Measurements from ENCODE around the gene CARNS1. TPM values are rescaled to one million over a fixed set of nuclear protein-coding genes. Genes with fewer than 3 reads are reported as not detected.

CARNS1 gene
- total and polyA plus RNA-seq, 9 of the 15 experiments (the other 6 are each of a cell fraction or from before 2014, with no cell fraction given), result 0.01 to 0.18 (median 0.06) TPM; not detected in 3

GRCh38 chr11:67411785-67412152 lies 3.7 kb upstream of the CARNS1 start (continued):
- no peak for TF ChIP-seq ZNF318 (IDR thresholded peaks at IDR 0.05; ENCODE audit: borderline replicate concordance in 1 of 2, low read depth in 1 of 2)
- TF ChIP-seq MAX (CRISPR knock-in tag; IDR thresholded peaks at IDR 0.05), result peak; percentile 21; the same call in 1 of the 2 replicates
- no peak for TF ChIP-seq POLR2B (IDR thresholded peaks at IDR 0.05; ENCODE audit: low read depth, partially characterized antibody)
- TF ChIP-seq ZBTB49 (CRISPR knock-in tag; IDR thresholded peaks at IDR 0.05; ENCODE audit: borderline replicate concordance), result no peak
- TF ChIP-seq POU5F1 (IDR thresholded peaks at IDR 0.05; ENCODE audit: borderline replicate concordance, low read depth, low read length, partially characterized antibody), result no peak
- TF ChIP-seq BACH1 (tag; IDR thresholded peaks at IDR 0.05), result no peak
- TF ChIP-seq U2AF2 (optimal IDR thresholded peaks at IDR 0.05; ENCODE audit: low read depth, low read length), result no peak
- TF ChIP-seq EGR1 (conservative IDR thresholded peaks at IDR 0.05), result no peak
- no peak for TF ChIP-seq ZNF134 (CRISPR knock-in tag; conservative IDR thresholded peaks at IDR 0.05)
- TF ChIP-seq SMC3 (conservative IDR thresholded peaks at IDR 0.05; ENCODE audit: insufficient read depth, low read depth, low read length), result 0 out of 2 replicates have a peak, but pooled peaks have one; percentile 11
- TF ChIP-seq MEIS2 (IDR thresholded peaks at IDR 0.05; ENCODE audit: partially characterized antibody), result peak; percentile 47
- TF ChIP-seq NRF1 (conservative IDR thresholded peaks at IDR 0.05 in 1 of 2, IDR thresholded peaks at IDR 0.05 in 1 of 2), result 0 out of 4 replicates have a peak, but pooled peaks of 1 of the 2 experiments have one; percentile 26
- TF ChIP-seq NFIC (IDR thresholded peaks at IDR 0.05), result no peak
- 0 out of 2 replicates have a peak, but pooled peaks have one; percentile 16 for TF ChIP-seq TCF3 (CRISPR knock-in tag; IDR thresholded peaks at IDR 0.05)
- TF ChIP-seq ZBTB1 (CRISPR knock-in tag; IDR thresholded peaks at IDR 0.05; ENCODE audit: borderline replicate concordance, low read depth), result no peak

Measured in K562 (cell line).